Endothelial cell of umbilical vein (primary cell): ENCODE data around the gene TM9SF3. TPM values are rescaled to one million over a fixed set of nuclear protein-coding genes. Genes with fewer than 3 reads are reported as not detected.

Source experiments
- BruUV-seq: library from RNA; stranded (reverse); fragments of 400-500 nt; replicated peaks from 2 replicates; lab custom pipeline; 2021; lab: Mats Ljungman, UMichigan
- CTCF ChIA-PET: fragments of 300-600, 350-600 bp; sonication (Branson Sonifier 250); formaldehyde crosslinking; loops from one replicate; lab custom pipeline; 2021; ENCODE audit warnings: antibody characterized with exemption, inconsistent platforms; lab: Charles Lee
- POLR2A ChIA-PET: fragments of 300-600, 350-600 bp; sonication (Branson Sonifier 250); formaldehyde crosslinking; loops from one replicate; lab custom pipeline; 2021; ENCODE audit warnings: antibody characterized with exemption, inconsistent platforms; lab: Charles Lee
- DNase-seq: peaks from one replicate; pipeline ENCODE4 v3.0.0-alpha.2; 2011; ENCODE audit warnings: low read depth, low spot score
- FAIRE-seq: peaks from 2 replicates; lab custom pipeline; 2011; peaks lifted over from hg19 to GRCh38; lab: Jason Lieb, UNC
- H2AFZ ChIP-seq: 2 replicates; pipeline ENCODE4 v1.6.0; 2012; ENCODE audit warnings: low read depth, low read length, control low read depth, inconsistent platforms
- H3K27ac ChIP-seq: 2 replicates; pipeline ENCODE4 v1.5.1; 2011; ENCODE audit warnings: low read depth, mild to moderate bottlenecking, control low read depth, low read length, moderate library complexity; ENCODE audit not compliant: insufficient read depth
- H3K27me3 ChIP-seq, 2 experiments: 2 replicates each; pipeline versions ENCODE4 v1.6.0 to v1.6.1; 2011; ENCODE audit warnings: low read length in 2 of 2, mixed read lengths in 1 of 2; ENCODE audit not compliant: control insufficient read depth in 2 of 2, insufficient read depth in 2 of 2
- H3K36me3 ChIP-seq, 2 experiments: 2 replicates in 1 of 2; 3 replicates in 1 of 2; pipeline ENCODE4 v1.5.1; 2011; ENCODE audit warnings: low read length in 2 of 2, mild to moderate bottlenecking in 1 of 2, moderate library complexity in 1 of 2; ENCODE audit not compliant: control insufficient read depth in 2 of 2, insufficient read depth in 2 of 2; ENCODE audit errors: extremely low read depth in 1 of 2
- H3K4me1 ChIP-seq: 3 replicates; pipeline ENCODE4 v1.5.1; 2011; ENCODE audit warnings: mild to moderate bottlenecking, low read length; ENCODE audit not compliant: control insufficient read depth, insufficient read depth; ENCODE audit errors: extremely low read depth
- H3K4me2 ChIP-seq: 2 replicates; pipeline ENCODE4 v1.6.1; 2011; ENCODE audit warnings: low read length, control low read depth, mixed read lengths; ENCODE audit not compliant: insufficient read depth
- H3K4me3 ChIP-seq, 3 experiments: fragments of 200-600 bp in 1 of 3; sonication (generic), shearing (Covaris generic) in 1 of 3; replicated peaks in 1 of 3; 2 replicates each; pipeline ENCODE4 v1.5.1; 2011 to 2016; ENCODE audit warnings: control low read depth in 3 of 3, low read length in 3 of 3, mild to moderate bottlenecking in 2 of 3, inconsistent platforms in 1 of 3, low read depth in 1 of 3, moderate library complexity in 1 of 3; ENCODE audit not compliant: insufficient read depth in 1 of 3
- H3K79me2 ChIP-seq: 2 replicates; pipeline ENCODE4 v1.6.0; 2012; ENCODE audit warnings: low read length, inconsistent platforms; ENCODE audit not compliant: control insufficient read depth, insufficient read depth
- H3K9ac ChIP-seq: replicated peaks from 2 replicates; pipeline ENCODE3; 2011; ENCODE audit warnings: low read length, control low read depth; ENCODE audit not compliant: insufficient read depth; ENCODE audit errors: extremely low read depth
- H3K9me1 ChIP-seq: replicated peaks from 3 replicates; pipeline ENCODE4 v1.6.0; 2011; ENCODE audit warnings: mild to moderate bottlenecking, low read length; ENCODE audit not compliant: control insufficient read depth, insufficient read depth; ENCODE audit errors: extremely low read depth
- H3K9me3 ChIP-seq: replicated peaks from 2 replicates; pipeline ENCODE4 v1.5.1; 2012; ENCODE audit warnings: low read length, inconsistent platforms; ENCODE audit not compliant: control insufficient read depth, insufficient read depth
- H4K20me1 ChIP-seq: replicated peaks from 2 replicates; pipeline ENCODE3; 2011; ENCODE audit warnings: mild to moderate bottlenecking, low read length; ENCODE audit not compliant: control insufficient read depth, insufficient read depth; ENCODE audit errors: extremely low read depth
- CTCF ChIP-seq, 2 donors: IDR thresholded peaks; 1 replicate in 1 of 2; 2 replicates in 1 of 2; pipeline ENCODE4 v1.5.1; 2011; ENCODE audit warnings: low read length in 2 of 2, mild to moderate bottlenecking in 2 of 2, moderate library complexity in 2 of 2, control low read depth in 1 of 2, inconsistent platforms in 1 of 2, low read depth in 1 of 2; ENCODE audit not compliant: insufficient read depth in 1 of 2; ENCODE audit errors: extremely low read depth in 1 of 2
- EZH2 ChIP-seq: IDR thresholded peaks from 2 replicates; pipeline ENCODE4 v1.6.1; 2012; ENCODE audit warnings: borderline replicate concordance, low read depth, mild to moderate bottlenecking, moderate library complexity, low read length, inconsistent platforms; ENCODE audit not compliant: severe bottlenecking
- FOS ChIP-seq: IDR thresholded peaks from 2 replicates; pipeline ENCODE4 v1.6.1; 2011; ENCODE audit warnings: mild to moderate bottlenecking, low read length, moderate library complexity, borderline replicate concordance; ENCODE audit not compliant: insufficient read depth
- GATA2 ChIP-seq: IDR thresholded peaks from 2 replicates; pipeline ENCODE4 v1.7.0; 2011; ENCODE audit warnings: low read depth, mild to moderate bottlenecking, moderate library complexity, mixed read lengths, low read length; ENCODE audit not compliant: insufficient read length, insufficient read depth
- JUN ChIP-seq: IDR thresholded peaks from 2 replicates; pipeline ENCODE4 v1.6.1; 2011; ENCODE audit warnings: borderline replicate concordance, low read depth; ENCODE audit not compliant: insufficient read length, insufficient read depth
- MAX ChIP-seq: IDR thresholded peaks from 2 replicates; pipeline ENCODE4 v1.6.1; 2011; ENCODE audit not compliant: insufficient read depth, insufficient read length
- MYC ChIP-seq: IDR thresholded peaks from one replicate; pipeline ENCODE4 v1.6.1; 2011; ENCODE audit warnings: mild to moderate bottlenecking, low read depth, low read length
- POLR2A ChIP-seq: IDR thresholded peaks from 2 replicates; pipeline ENCODE4 v1.6.1; 2012; ENCODE audit warnings: low read depth, mild to moderate bottlenecking, control low read depth, low read length
- POLR2AphosphoS5 ChIP-seq: IDR thresholded peaks from 2 replicates; pipeline ENCODE4 v1.6.1; 2012; ENCODE audit warnings: low read depth, mild to moderate bottlenecking, control low read depth, low read length, moderate library complexity; ENCODE audit not compliant: insufficient read depth
- dilution Hi-C: fragments of 300-500 bp; cut with MboI; formaldehyde crosslinking; loops from one replicate; pipeline ENCODE4 v1.15.0; 2019; ENCODE audit warnings: low sequenced_read_pairs; ENCODE audit not compliant: extremely low pct_ligation_motif_present
- intact Hi-C: fragments of 100-400 bp; cut with micrococcal nuclease; formaldehyde crosslinking; loops from one replicate; pipeline ENCODE4 v1.10.0; 2022
- polyA plus RNA-seq, 4 experiments: library from polyadenylated mRNA; depleted of rRNA in 3 of 4; stranded (reverse) in 3 of 4; unstranded in 1 of 4; fragments of >200 nt; gene quantifications; 2 replicates each; pipeline versions ENCODE4 v1.2.1 to v1.2.3, GENCODE V29; 2011 to 2012; ENCODE audit warnings: missing spikeins in 1 of 4
- total RNA-seq: library from RNA; stranded (reverse); gene quantifications from 2 replicates; pipeline ENCODE4 v1.2.3, GENCODE V29; 2021

TM9SF3 gene
- total and polyA plus RNA-seq, 2 donors (not counting 3 experiments of a cell fraction or from before 2014, with no cell fraction given) = 133 to 144 TPM

- Histone ChIP-seq H2AFZ (no peak overlapping the region), H3K4me1 (peaks cover 6% of the 10 kb centered on the region), H3K27me3 (no peaks in the 10 kb centered on the region), H3K79me2 (peaks cover 94% of the 10 kb centered on the region), H3K4me3 (no peak overlapping the region), H3K27ac (no peak overlapping the region), H3K9ac (no peak overlapping the region), H3K4me2 (no peak overlapping the region), H4K20me1 (peaks cover 10% of the 10 kb centered on the region), H3K36me3 (peaks cover 0 to 6% of the 10 kb centered on the region in 2 experiments), H3K9me1 (peaks cover 2% of the 10 kb centered on the region), H3K9me3 (no peaks in the 10 kb centered on the region)
- DNase-seq (no peak), FAIRE-seq (no peak)
- TF ChIP-seq POLR2AphosphoS5 = no peak
- TF ChIP-seq CTCF (IDR thresholded peaks at IDR 0.05; ENCODE audit: extremely low read depth in 1 of 2, insufficient read depth in 1 of 2, low read depth in 1 of 2, low read length in 2 of 2) = no peak
- no peak for TF ChIP-seq POLR2A
- no peak for TF ChIP-seq FOS
- TF ChIP-seq MYC = no peak
- TF ChIP-seq MAX = no peak
- TF ChIP-seq GATA2 = no peak
- no peak for TF ChIP-seq JUN
- no peak for TF ChIP-seq EZH2
- dilution Hi-C loops = no loop called here
- BruUV-seq = no TSS peak
- CTCF ChIA-PET = interaction anchor here (1.3 kb wide), 1 partner anchor 26 kb away, joined by 4 read pairs; no protein-coding TSS in a partner anchor
- intact Hi-C loops = no loop called here
- POLR2A ChIA-PET = no interaction called here
Observed at GRCh38 chr10:96570511-96570910, 16.3 kb downstream of the TM9SF3 start.
